HG03097 (cell line): ENCODE data around the gene VCP.

Source experiments
- ATAC-seq: cut with Tn5 transposase; IDR thresholded peaks from one replicate; pipeline ENCODE4 v1.9.1; 2021; ENCODE audit not compliant: unreplicated experiment, low FRiP score

Gene VCP

GRCh38 chr9:35069020-35069419, 3.4 kb downstream of the VCP start:
- no peak for ATAC-seq

GRCh38 chr9:35067056-35067455, 5.4 kb downstream of the VCP start:
- ATAC-seq, result no peak

GRCh38 chr9:35060548-35061207, 11.7 kb downstream of the VCP start:
- ATAC-seq, result no peak

GRCh38 chr9:35059438-35059837, 13.0 kb downstream of the VCP start:
- no peak for ATAC-seq

- ATAC-seq, result no peak
Observed at GRCh38 chr9:35057271-35057620, 15.2 kb downstream of the VCP start.

GRCh38 chr9:35056571-35057270, 15.7 kb downstream of the VCP start:
- no peak for ATAC-seq

- ATAC-seq, result no peak
Observed at GRCh38 chr9:35054871-35055644, 17.4 kb downstream of the VCP start.

GRCh38 chr9:35054185-35054835, 18.1 kb downstream of the VCP start:
- no peak for ATAC-seq

- no peak for ATAC-seq
Observed at GRCh38 chr9:35051069-35051967, 21.1 kb downstream of the VCP start.

- ATAC-seq, result no peak
Observed at GRCh38 chr9:35048511-35048910, 23.9 kb downstream of the VCP start.

- no peak for ATAC-seq
Observed at GRCh38 chr9:35044071-35044470, 28.4 kb downstream of the VCP start.

GRCh38 chr9:35042891-35043545, 29.4 kb downstream of the VCP start:
- ATAC-seq, result no peak

- ATAC-seq, result no peak
Observed at GRCh38 chr9:35042081-35042604, 30.3 kb downstream of the VCP start.

- ATAC-seq, result no peak
Observed at GRCh38 chr9:35035851-35036701, 36.3 kb downstream of the VCP start.

- no peak for ATAC-seq
Observed at GRCh38 chr9:35033101-35033500, 39.3 kb downstream of the VCP start.

- ATAC-seq, result no peak
Observed at GRCh38 chr9:35029852-35030251, 42.6 kb downstream of the VCP start.

GRCh38 chr9:35029241-35029640, 43.2 kb downstream of the VCP start:
- no peak for ATAC-seq

- ATAC-seq, result no peak
Observed at GRCh38 chr9:35028341-35028740, 44.1 kb downstream of the VCP start.

GRCh38 chr9:35027860-35028259, 44.6 kb downstream of the VCP start:
- ATAC-seq, result no peak
